ENCODE results near the gene TLL2.
"Not testable (repeated sequence)": the region's sequence is repeated elsewhere in the genome, so short reads cannot be mapped to it uniquely, and the experiment has no call there.

TLL2 gene

GRCh38 chr10:96513698-96514561 is at the start of gene TLL2:
TSS of gene TLL2 (minus strand) at chr10:96513926. CDS start at chr10:96513685, 241 bp downstream.
- Mint-ChIP-seq H3K4me3 (peak within 1 kb of the TSS; percentile 74 to 80), H3K27me3 (peaks cover 75% of the 10 kb centered on the region), H3K27ac (peak within 1 kb of the TSS in 1 of 2 donors; percentile 95), H3K9me3 (no peaks in the 10 kb centered on the region), H3K4me1 (peaks cover 29% of the 10 kb centered on the region)
- ATAC-seq: peak; percentile 79
- DNase-seq: peak; percentile 63 to 78

DNA sequence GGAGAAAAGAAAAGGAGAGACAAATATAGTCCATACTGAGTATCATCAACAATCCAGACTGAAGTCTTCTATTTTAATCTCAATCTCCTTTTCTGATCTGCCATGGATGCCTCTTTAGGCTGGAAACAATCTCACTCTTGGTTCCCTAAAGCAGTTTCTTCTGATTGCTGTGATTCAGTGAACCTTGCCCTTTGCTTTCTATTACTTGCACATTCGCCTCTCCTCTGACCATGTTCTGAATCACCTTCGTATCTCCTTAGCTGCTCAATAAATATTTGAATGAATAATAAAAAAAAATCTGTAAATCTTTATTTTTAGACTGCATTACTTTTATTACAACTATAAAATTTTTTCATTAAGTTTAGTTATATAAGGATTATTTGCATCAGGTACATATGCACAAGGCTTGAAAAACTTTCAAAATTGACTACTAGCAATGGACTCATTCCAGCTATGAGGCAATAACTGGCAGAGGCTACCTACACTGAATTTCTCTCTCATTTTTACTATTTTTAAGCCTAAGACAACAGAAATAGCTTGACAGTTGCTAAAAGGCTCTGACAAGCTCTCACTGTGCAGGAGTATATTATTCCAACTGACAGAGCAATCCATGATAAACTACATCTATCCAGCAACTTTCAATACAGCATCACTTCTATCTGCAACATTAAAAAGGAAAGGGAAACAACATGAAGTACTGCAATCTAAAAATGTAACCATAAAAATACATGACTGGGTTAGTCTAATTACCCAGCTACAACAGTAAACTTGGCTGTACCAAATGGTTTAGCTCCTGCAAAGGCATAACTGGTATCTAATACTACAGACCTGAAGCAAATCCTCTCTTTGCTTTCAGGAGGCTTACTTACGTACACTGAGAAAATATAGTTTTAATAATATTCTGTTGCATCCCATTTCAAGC is 47.5 kb upstream of the TLL2 start:
- no peak overlapping the region for H3K4me3 Mint-ChIP-seq
- peaks cover 6% of the 10 kb centered on the region for H3K4me1 Mint-ChIP-seq
- H3K9me3 Mint-ChIP-seq: no peaks in the 10 kb centered on the region
- no peak overlapping the region for H3K27ac Mint-ChIP-seq
- no peak for DNase-seq
- ATAC-seq: no peak
- no peaks in the 10 kb centered on the region for H3K27me3 Mint-ChIP-seq

- no peaks in the 10 kb centered on the region for H3K4me1 Mint-ChIP-seq
Observed at GRCh38 chr10:96560489-96560888, 46.8 kb upstream of the TLL2 start.

GRCh38 chr10:96556003-96556402 is 42.3 kb upstream of the TLL2 start:
- Mint-ChIP-seq H3K9me3 (no peaks in the 10 kb centered on the region), H3K27ac (no peak overlapping the region), H3K4me1 (no peaks in the 10 kb centered on the region), H3K27me3 (no peaks in the 10 kb centered on the region), H3K4me3 (no peak overlapping the region)
- no peak for ATAC-seq
- no peak for DNase-seq

More at GRCh38 chr10:96560489-96560888, 46.8 kb upstream of the TLL2 start:
- H3K9me3 Mint-ChIP-seq: no peaks in the 10 kb centered on the region
- no peak overlapping the region for H3K4me3 Mint-ChIP-seq
- no peaks in the 10 kb centered on the region for H3K27me3 Mint-ChIP-seq
- no peak overlapping the region for H3K27ac Mint-ChIP-seq
- DNase-seq: no peak
- no peak for ATAC-seq

DNA sequence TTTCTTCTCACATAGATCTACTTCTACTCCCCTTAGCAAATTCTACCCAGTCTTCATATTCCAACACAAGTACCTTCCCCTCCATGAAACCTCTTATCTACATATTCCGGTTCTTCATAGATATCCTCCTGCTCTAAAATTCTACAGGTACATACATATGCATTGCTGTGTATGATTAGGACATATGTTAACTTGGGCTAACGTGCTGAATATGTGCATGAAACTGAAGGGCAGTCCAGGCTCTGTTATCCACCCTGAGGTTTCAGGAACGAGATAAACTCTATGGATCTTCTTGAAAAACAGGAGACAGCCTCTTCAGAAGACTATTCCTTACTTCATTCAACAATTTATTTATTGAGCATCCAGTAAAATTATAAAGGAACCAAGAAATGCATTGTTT is 41.6 kb upstream of the TLL2 start:
- no peak overlapping the region for H3K4me3 Mint-ChIP-seq
- no peak for ATAC-seq
- no peak overlapping the region for H3K27ac Mint-ChIP-seq
- H3K9me3 Mint-ChIP-seq: no peaks in the 10 kb centered on the region
- no peak for DNase-seq
- no peaks in the 10 kb centered on the region for H3K27me3 Mint-ChIP-seq
- no peaks in the 10 kb centered on the region for H3K4me1 Mint-ChIP-seq

GRCh38 chr10:96548589-96548988 is 34.9 kb upstream of the TLL2 start:
- H3K27ac Mint-ChIP-seq: no peak overlapping the region
- ATAC-seq (no peak), DNase-seq (no peak)
- H3K4me3 Mint-ChIP-seq: no peak overlapping the region
- H3K9me3 Mint-ChIP-seq: no peaks in the 10 kb centered on the region
- H3K4me1 Mint-ChIP-seq: no peaks in the 10 kb centered on the region
- no peaks in the 10 kb centered on the region for H3K27me3 Mint-ChIP-seq

- DNase-seq, H3K9me3 Mint-ChIP-seq, H3K27me3 Mint-ChIP-seq, H3K27ac Mint-ChIP-seq, H3K4me3 Mint-ChIP-seq, ATAC-seq, H3K4me1 Mint-ChIP-seq: not testable (repeated sequence)
Observed at GRCh38 chr10:96545558-96545957, 31.8 kb upstream of the TLL2 start.

- Mint-ChIP-seq H3K27me3 (no peaks in the 10 kb centered on the region), H3K27ac (peak overlapping the region in 1 of 2 donors; percentile 71), H3K4me3 (no peak overlapping the region), H3K4me1 (peaks cover 7% of the 10 kb centered on the region), H3K9me3 (no peaks in the 10 kb centered on the region)
- DNase-seq (no peak), ATAC-seq (no peak)
Observed at GRCh38 chr10:96541921-96542320, 28.2 kb upstream of the TLL2 start.

- H3K27ac Mint-ChIP-seq: no peak overlapping the region
- no peak overlapping the region for H3K4me3 Mint-ChIP-seq
- H3K4me1 Mint-ChIP-seq: peaks cover 7% of the 10 kb centered on the region
- H3K27me3 Mint-ChIP-seq: no peaks in the 10 kb centered on the region
- no peak for ATAC-seq
- H3K9me3 Mint-ChIP-seq: no peaks in the 10 kb centered on the region
- DNase-seq: no peak
Observed at GRCh38 chr10:96540240-96540639, 26.5 kb upstream of the TLL2 start.

DNA sequence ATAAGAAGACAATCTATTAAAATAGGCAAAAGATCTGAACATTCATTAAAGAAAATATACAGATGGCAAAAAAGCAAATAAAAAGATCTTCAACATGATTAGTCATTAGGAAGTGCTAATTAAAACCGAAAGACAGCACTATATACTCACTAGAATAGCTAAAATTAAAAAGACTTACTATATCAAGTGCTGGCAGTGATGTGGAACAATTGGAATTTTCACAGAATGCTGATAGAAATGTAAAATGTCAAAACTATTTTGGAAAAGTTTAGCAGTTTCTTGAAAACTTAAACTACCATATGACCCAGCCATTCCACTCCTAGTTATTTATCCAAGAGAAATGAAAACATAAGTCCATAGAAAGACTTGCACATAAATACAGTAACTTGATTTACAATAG is 25.0 kb upstream of the TLL2 start:
- no peaks in the 10 kb centered on the region for H3K9me3 Mint-ChIP-seq
- H3K27ac Mint-ChIP-seq: no peak overlapping the region
- H3K27me3 Mint-ChIP-seq: no peaks in the 10 kb centered on the region
- H3K4me1 Mint-ChIP-seq: peaks cover 7% of the 10 kb centered on the region
- DNase-seq: no peak
- ATAC-seq: no peak
- no peak overlapping the region for H3K4me3 Mint-ChIP-seq

DNA sequence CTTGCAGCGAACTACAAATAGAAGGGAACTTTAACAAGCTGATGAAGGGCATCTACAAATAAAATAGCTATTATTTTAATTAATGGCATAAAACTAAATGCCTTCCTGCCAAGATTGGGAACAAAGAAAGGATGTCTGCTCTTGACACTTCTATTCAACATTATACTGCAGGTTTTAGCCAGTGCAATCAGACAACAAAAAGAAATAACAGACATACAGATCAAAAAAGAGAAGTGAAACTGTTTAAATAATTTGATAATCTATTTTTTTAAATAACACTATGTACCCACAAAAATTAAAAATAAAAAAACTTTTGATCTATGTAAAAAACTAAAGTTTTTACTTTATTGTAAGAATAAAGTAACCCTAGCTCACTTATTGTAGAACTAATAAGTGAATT is 22.4 kb upstream of the TLL2 start:
- DNase-seq: no peak
- no peaks in the 10 kb centered on the region for H3K4me1 Mint-ChIP-seq
- no peak overlapping the region for H3K27ac Mint-ChIP-seq
- no peaks in the 10 kb centered on the region for H3K9me3 Mint-ChIP-seq
- H3K4me3 Mint-ChIP-seq: no peak overlapping the region
- ATAC-seq: no peak
- no peaks in the 10 kb centered on the region for H3K27me3 Mint-ChIP-seq

GRCh38 chr10:96532523-96532922 is 18.8 kb upstream of the TLL2 start:
- Mint-ChIP-seq H3K27ac (no peak overlapping the region), H3K4me3 (no peak overlapping the region), H3K4me1 (no peaks in the 10 kb centered on the region), H3K27me3 (no peaks in the 10 kb centered on the region), H3K9me3 (no peaks in the 10 kb centered on the region)
- DNase-seq (no peak), ATAC-seq (no peak)

GRCh38 chr10:96529634-96530279 is 16.0 kb upstream of the TLL2 start:
- ATAC-seq (no peak), DNase-seq (no peak)
- Mint-ChIP-seq H3K4me1 (no peaks in the 10 kb centered on the region), H3K27ac (no peak overlapping the region), H3K9me3 (no peaks in the 10 kb centered on the region), H3K27me3 (no peaks in the 10 kb centered on the region), H3K4me3 (no peak overlapping the region)

DNA sequence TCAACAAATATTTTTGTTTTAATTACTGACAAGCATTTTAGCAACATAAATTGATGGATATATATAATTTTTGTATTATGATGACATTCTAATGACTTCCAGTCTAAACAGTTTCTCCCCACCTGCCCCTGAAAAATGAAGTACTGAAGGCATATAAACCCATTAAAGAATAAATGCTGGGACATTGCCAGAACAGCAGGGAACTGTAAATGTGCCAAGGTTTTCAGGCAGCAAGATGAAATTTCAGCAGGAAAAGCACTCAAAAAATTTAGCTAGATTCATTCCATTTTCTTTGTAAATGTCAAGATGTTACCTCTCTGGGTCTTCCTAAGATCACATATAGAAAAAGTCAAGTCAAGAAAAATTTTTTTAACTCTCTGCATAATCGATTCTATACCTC is 11.0 kb upstream of the TLL2 start:
- Mint-ChIP-seq H3K4me3 (no peak overlapping the region), H3K27me3 (no peaks in the 10 kb centered on the region), H3K27ac (no peak overlapping the region), H3K9me3 (no peaks in the 10 kb centered on the region), H3K4me1 (no peaks in the 10 kb centered on the region)
- ATAC-seq (no peak), DNase-seq (no peak)

DNA sequence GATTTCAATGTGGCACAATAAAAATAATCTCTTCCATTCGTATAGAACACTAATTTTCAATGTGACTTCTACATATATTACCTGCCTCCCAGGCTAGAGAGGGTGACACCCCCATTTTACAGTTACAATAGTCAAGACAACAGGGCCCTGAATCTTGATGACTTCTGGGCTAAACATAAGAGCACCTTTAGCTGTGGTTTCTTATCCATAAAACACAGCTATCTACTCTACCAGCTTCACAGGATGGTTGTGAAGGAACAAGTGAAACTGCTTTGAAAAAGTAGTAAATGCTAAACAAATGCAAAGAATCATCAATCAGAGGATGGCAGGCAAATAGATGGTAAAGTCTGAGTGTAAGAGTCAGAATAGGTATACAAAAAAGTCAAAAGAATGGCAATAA is 3.6 kb upstream of the TLL2 start:
- no peak for DNase-seq
- Mint-ChIP-seq H3K27me3 (peaks cover 49% of the 10 kb centered on the region), H3K27ac (no peak overlapping the region), H3K4me3 (no peak overlapping the region), H3K9me3 (no peaks in the 10 kb centered on the region), H3K4me1 (peaks cover 23% of the 10 kb centered on the region)
- ATAC-seq: no peak

DNA sequence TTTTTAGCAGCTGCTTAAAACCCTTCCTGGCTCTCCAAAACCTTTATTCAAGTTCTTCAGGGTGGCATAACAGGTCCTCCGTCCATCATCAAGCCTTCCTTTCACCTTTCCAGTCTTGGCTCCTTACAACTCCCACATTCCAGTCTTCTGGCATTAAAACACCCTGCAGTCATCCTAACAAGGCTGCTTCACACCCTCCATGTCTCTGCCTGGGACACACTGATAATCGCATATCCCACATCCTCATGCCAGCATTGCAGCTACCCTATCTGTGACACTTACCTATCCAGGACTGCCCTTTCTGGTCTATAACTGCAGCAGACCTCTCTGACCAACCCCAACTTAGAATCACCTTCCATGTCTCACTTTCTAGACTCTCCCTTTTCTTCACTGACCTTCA is 2.6 kb upstream of the TLL2 start:
- Mint-ChIP-seq H3K9me3 (no peaks in the 10 kb centered on the region), H3K4me1 (peaks cover 29% of the 10 kb centered on the region), H3K27ac (no peak overlapping the region), H3K4me3 (no peak overlapping the region), H3K27me3 (peaks cover 59% of the 10 kb centered on the region)
- ATAC-seq: no peak
- no peak for DNase-seq

All from stimulated activated naive CD8-positive, alpha-beta T cell treated with anti-CD3 and anti-CD28 coated beads, Interleukin-15, amount 100 ng/mL, for 72 hours (primary cell).